Measurements from ENCODE around the gene COL8A2.

DNA sequence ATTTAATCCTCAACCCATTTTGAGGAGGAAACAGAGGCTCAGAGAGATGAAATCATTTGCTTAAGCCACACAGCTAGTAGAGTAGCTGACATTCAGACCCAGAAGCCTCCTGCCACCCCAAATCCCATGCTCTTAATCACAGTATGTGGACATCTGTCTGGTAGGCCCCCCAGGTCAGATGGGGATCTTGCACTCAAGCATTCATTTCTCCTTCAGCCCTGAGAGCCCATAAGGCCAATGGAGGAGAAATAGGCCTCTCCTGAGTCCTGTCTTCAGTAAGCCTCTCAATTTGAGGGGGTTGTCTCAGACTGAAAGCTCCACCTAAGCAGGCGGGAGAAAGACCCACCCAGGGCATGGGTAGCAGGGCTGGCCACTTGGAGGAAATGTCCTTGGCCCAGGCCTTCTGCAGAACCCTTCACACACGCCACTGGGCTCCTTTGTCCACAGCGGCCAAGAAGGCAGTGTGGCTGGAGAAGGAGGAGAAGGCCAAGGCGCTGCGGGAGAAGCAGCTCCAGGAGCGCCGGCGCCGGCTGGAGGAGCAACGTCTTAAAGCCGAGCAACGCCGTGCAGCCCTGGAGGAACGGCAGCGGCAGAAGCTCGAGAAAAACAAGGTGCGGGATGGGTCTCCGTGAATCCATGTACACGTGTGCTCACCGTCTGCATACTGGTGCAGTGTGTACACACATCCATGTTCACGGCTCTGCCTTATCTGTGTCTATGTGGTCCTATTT lies 47.2 kb upstream of the COL8A2 start:
- TF ChIP-seq POLR2A (IDR thresholded peaks at IDR 0.05; ENCODE audit: extremely low read depth, insufficient read length) (no peak), MYC (IDR thresholded peaks at IDR 0.05; ENCODE audit: low read depth, low read length) (no peak)
- TF ChIP-seq, protein P1, sequence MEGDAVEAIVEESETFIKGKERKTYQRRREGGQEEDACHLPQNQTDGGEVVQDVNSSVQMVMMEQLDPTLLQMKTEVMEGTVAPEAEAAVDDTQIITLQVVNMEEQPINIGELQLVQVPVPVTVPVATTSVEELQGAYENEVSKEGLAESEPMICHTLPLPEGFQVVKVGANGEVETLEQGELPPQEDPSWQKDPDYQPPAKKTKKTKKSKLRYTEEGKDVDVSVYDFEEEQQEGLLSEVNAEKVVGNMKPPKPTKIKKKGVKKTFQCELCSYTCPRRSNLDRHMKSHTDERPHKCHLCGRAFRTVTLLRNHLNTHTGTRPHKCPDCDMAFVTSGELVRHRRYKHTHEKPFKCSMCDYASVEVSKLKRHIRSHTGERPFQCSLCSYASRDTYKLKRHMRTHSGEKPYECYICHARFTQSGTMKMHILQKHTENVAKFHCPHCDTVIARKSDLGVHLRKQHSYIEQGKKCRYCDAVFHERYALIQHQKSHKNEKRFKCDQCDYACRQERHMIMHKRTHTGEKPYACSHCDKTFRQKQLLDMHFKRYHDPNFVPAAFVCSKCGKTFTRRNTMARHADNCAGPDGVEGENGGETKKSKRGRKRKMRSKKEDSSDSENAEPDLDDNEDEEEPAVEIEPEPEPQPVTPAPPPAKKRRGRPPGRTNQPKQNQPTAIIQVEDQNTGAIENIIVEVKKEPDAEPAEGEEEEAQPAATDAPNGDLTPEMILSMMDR (IDR thresholded peaks at IDR 0.05; ENCODE audit: low read depth, low read length) = no peak
- TF ChIP-seq, protein P2, sequence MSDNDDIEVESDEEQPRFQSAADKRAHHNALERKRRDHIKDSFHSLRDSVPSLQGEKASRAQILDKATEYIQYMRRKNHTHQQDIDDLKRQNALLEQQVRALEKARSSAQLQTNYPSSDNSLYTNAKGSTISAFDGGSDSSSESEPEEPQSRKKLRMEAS (IDR thresholded peaks at IDR 0.05; ENCODE audit: low read depth, low read length) = no peak
